Sigmoid colon (tissue), 4 donors: ENCODE measurements around the gene LRR1.

Experiments used
- CTCF ChIP-seq, 4 experiments: fragments of 450-650 bp in 3 of 4; fragments of 200-600 bp in 1 of 4; IDR thresholded peaks; one replicate each; pipeline ENCODE4 v1.5.1; 2016 to 2019; ENCODE audit warnings: antibody characterized with exemption in 4 of 4, mild to moderate bottlenecking in 3 of 4, moderate library complexity in 2 of 4
- EP300 ChIP-seq, 4 donors: sonication (generic); formaldehyde crosslinking; IDR thresholded peaks; one replicate each; pipeline ENCODE4 v1.6.1; 2017; ENCODE audit warnings: antibody characterized with exemption in 4 of 4
- POLR2A ChIP-seq, 2 donors: fragments of 450-650 bp; IDR thresholded peaks; one replicate each; pipeline ENCODE4 v1.6.1; 2016; ENCODE audit warnings: antibody characterized with exemption in 2 of 2, mild to moderate bottlenecking in 2 of 2, moderate library complexity in 2 of 2
- POLR2AphosphoS5 ChIP-seq, 4 donors: sonication (generic); formaldehyde crosslinking; IDR thresholded peaks; one replicate each; pipeline ENCODE4 v1.6.1; 2017; ENCODE audit warnings: antibody characterized with exemption in 4 of 4

- TF ChIP-seq CTCF (IDR thresholded peaks at IDR 0.05), result no peak
- TF ChIP-seq POLR2A (IDR thresholded peaks at IDR 0.05), result no peak
- no peak for TF ChIP-seq EP300 (IDR thresholded peaks at IDR 0.05)
- no peak for TF ChIP-seq POLR2AphosphoS5 (IDR thresholded peaks at IDR 0.05)
Measured at GRCh38 chr14:49551569-49551968, 47.2 kb upstream of the LRR1 start.
